ENCODE measurements around the gene SCNN1G.

- TF ChIP-seq CTCF (IDR thresholded peaks at IDR 0.05) = no peak
- TF ChIP-seq POLR2A (IDR thresholded peaks at IDR 0.05) = no peak
Measured at GRCh38 chr16:23175651-23176050, 6.9 kb upstream of the SCNN1G start.
